ENCODE results near the gene ASTN2.

The ASTN2 gene

GRCh38 chr9:116724123-116724522 lies 690.7 kb downstream of the ASTN2 start:
- peaks cover 57% of the 10 kb centered on the region for H3K27me3 ChIP-seq (ENCODE audit: insufficient read depth, low read length)
- H3K27ac ChIP-seq (ENCODE audit: low read depth, low read length): no peak overlapping the region
- H3K4me3 ChIP-seq (ENCODE audit: low read depth, low read length): no peak overlapping the region
- H2AFZ ChIP-seq (ENCODE audit: low read length, unreplicated experiment): no peak overlapping the region
- no peaks in the 10 kb centered on the region for H3K4me1 ChIP-seq (ENCODE audit: control insufficient read depth, insufficient read depth, low read length, unreplicated experiment)
- H3K36me3 ChIP-seq (ENCODE audit: insufficient read depth, low read length): no peaks in the 10 kb centered on the region
- H3K79me2 ChIP-seq (ENCODE audit: control insufficient read depth, insufficient read depth, low read length, unreplicated experiment): no peaks in the 10 kb centered on the region

GRCh38 chr9:116721944-116722343 lies 692.9 kb downstream of the ASTN2 start:
- H3K27me3 ChIP-seq (ENCODE audit: insufficient read depth, low read length): peaks cover 42% of the 10 kb centered on the region
- H3K4me1 ChIP-seq (ENCODE audit: control insufficient read depth, insufficient read depth, low read length, unreplicated experiment): no peaks in the 10 kb centered on the region
- no peak overlapping the region for H3K27ac ChIP-seq (ENCODE audit: low read depth, low read length)
- no peak overlapping the region for H2AFZ ChIP-seq (ENCODE audit: low read length, unreplicated experiment)
- no peaks in the 10 kb centered on the region for H3K36me3 ChIP-seq (ENCODE audit: insufficient read depth, low read length)
- no peaks in the 10 kb centered on the region for H3K79me2 ChIP-seq (ENCODE audit: control insufficient read depth, insufficient read depth, low read length, unreplicated experiment)
- no peak overlapping the region for H3K4me3 ChIP-seq (ENCODE audit: low read depth, low read length)

GRCh38 chr9:116721411-116721810 lies 693.4 kb downstream of the ASTN2 start:
- H2AFZ ChIP-seq (ENCODE audit: low read length, unreplicated experiment): no peak overlapping the region
- H3K36me3 ChIP-seq (ENCODE audit: insufficient read depth, low read length): no peaks in the 10 kb centered on the region

GRCh38 chr9:116720111-116720510 lies 694.7 kb downstream of the ASTN2 start:
- Histone ChIP-seq H3K79me2 (ENCODE audit: control insufficient read depth, insufficient read depth, low read length, unreplicated experiment) (no peaks in the 10 kb centered on the region), H3K36me3 (ENCODE audit: insufficient read depth, low read length) (no peaks in the 10 kb centered on the region), H3K27ac (ENCODE audit: low read depth, low read length) (no peak overlapping the region), H3K4me3 (ENCODE audit: low read depth, low read length) (no peak overlapping the region), H2AFZ (ENCODE audit: low read length, unreplicated experiment) (no peak overlapping the region), H3K4me1 (ENCODE audit: control insufficient read depth, insufficient read depth, low read length, unreplicated experiment) (no peaks in the 10 kb centered on the region), H3K27me3 (ENCODE audit: insufficient read depth, low read length) (peaks cover 28% of the 10 kb centered on the region)

More at GRCh38 chr9:116721411-116721810, 693.4 kb downstream of the ASTN2 start:
- Histone ChIP-seq H3K79me2 (ENCODE audit: control insufficient read depth, insufficient read depth, low read length, unreplicated experiment) (no peaks in the 10 kb centered on the region), H3K27ac (ENCODE audit: low read depth, low read length) (no peak overlapping the region), H3K4me1 (ENCODE audit: control insufficient read depth, insufficient read depth, low read length, unreplicated experiment) (no peaks in the 10 kb centered on the region), H3K4me3 (ENCODE audit: low read depth, low read length) (no peak overlapping the region), H3K27me3 (ENCODE audit: insufficient read depth, low read length) (peaks cover 41% of the 10 kb centered on the region)

GRCh38 chr9:116718111-116718510 lies 696.7 kb downstream of the ASTN2 start:
- Histone ChIP-seq H3K27me3 (ENCODE audit: insufficient read depth, low read length) (peaks cover 21% of the 10 kb centered on the region), H3K36me3 (ENCODE audit: insufficient read depth, low read length) (no peaks in the 10 kb centered on the region), H3K4me1 (ENCODE audit: control insufficient read depth, insufficient read depth, low read length, unreplicated experiment) (no peaks in the 10 kb centered on the region), H3K27ac (ENCODE audit: low read depth, low read length) (no peak overlapping the region), H2AFZ (ENCODE audit: low read length, unreplicated experiment) (no peak overlapping the region), H3K4me3 (ENCODE audit: low read depth, low read length) (no peak overlapping the region), H3K79me2 (ENCODE audit: control insufficient read depth, insufficient read depth, low read length, unreplicated experiment) (no peaks in the 10 kb centered on the region)

- no peaks in the 10 kb centered on the region for H3K4me1 ChIP-seq (ENCODE audit: control insufficient read depth, insufficient read depth, low read length, unreplicated experiment)
- H3K36me3 ChIP-seq (ENCODE audit: insufficient read depth, low read length): no peaks in the 10 kb centered on the region
- H3K4me3 ChIP-seq (ENCODE audit: low read depth, low read length): no peak overlapping the region
- peaks cover 15% of the 10 kb centered on the region; the same call in 1 of the 2 replicates for H3K27me3 ChIP-seq (ENCODE audit: insufficient read depth, low read length)
- no peak overlapping the region for H2AFZ ChIP-seq (ENCODE audit: low read length, unreplicated experiment)
- H3K79me2 ChIP-seq (ENCODE audit: control insufficient read depth, insufficient read depth, low read length, unreplicated experiment): no peaks in the 10 kb centered on the region
- H3K27ac ChIP-seq (ENCODE audit: low read depth, low read length): no peak overlapping the region
Observed at GRCh38 chr9:116717150-116717549, 697.7 kb downstream of the ASTN2 start.

- H3K27ac ChIP-seq (ENCODE audit: low read depth, low read length): no peak overlapping the region
Observed at GRCh38 chr9:116716438-116716837, 698.4 kb downstream of the ASTN2 start.

GRCh38 chr9:116715751-116716150 lies 699.1 kb downstream of the ASTN2 start:
- Histone ChIP-seq H3K4me3 (ENCODE audit: low read depth, low read length) (no peak overlapping the region), H3K27ac (ENCODE audit: low read depth, low read length) (no peak overlapping the region), H3K4me1 (ENCODE audit: control insufficient read depth, insufficient read depth, low read length, unreplicated experiment) (no peaks in the 10 kb centered on the region), H3K36me3 (ENCODE audit: insufficient read depth, low read length) (no peaks in the 10 kb centered on the region), H3K27me3 (ENCODE audit: insufficient read depth, low read length) (peaks cover 9% of the 10 kb centered on the region; the same call in 1 of the 2 replicates), H2AFZ (ENCODE audit: low read length, unreplicated experiment) (no peak overlapping the region), H3K79me2 (ENCODE audit: control insufficient read depth, insufficient read depth, low read length, unreplicated experiment) (no peaks in the 10 kb centered on the region)

More at GRCh38 chr9:116716438-116716837, 698.4 kb downstream of the ASTN2 start:
- H2AFZ ChIP-seq (ENCODE audit: low read length, unreplicated experiment): no peak overlapping the region
- H3K27me3 ChIP-seq (ENCODE audit: insufficient read depth, low read length): peaks cover 15% of the 10 kb centered on the region; the same call in 1 of the 2 replicates
- no peak overlapping the region for H3K4me3 ChIP-seq (ENCODE audit: low read depth, low read length)
- no peaks in the 10 kb centered on the region for H3K79me2 ChIP-seq (ENCODE audit: control insufficient read depth, insufficient read depth, low read length, unreplicated experiment)
- H3K4me1 ChIP-seq (ENCODE audit: control insufficient read depth, insufficient read depth, low read length, unreplicated experiment): no peaks in the 10 kb centered on the region
- H3K36me3 ChIP-seq (ENCODE audit: insufficient read depth, low read length): no peaks in the 10 kb centered on the region

- no peak overlapping the region for H3K4me3 ChIP-seq (ENCODE audit: low read depth, low read length)
- H3K79me2 ChIP-seq (ENCODE audit: control insufficient read depth, insufficient read depth, low read length, unreplicated experiment): no peaks in the 10 kb centered on the region
- H3K4me1 ChIP-seq (ENCODE audit: control insufficient read depth, insufficient read depth, low read length, unreplicated experiment): no peaks in the 10 kb centered on the region
- H3K36me3 ChIP-seq (ENCODE audit: insufficient read depth, low read length): no peaks in the 10 kb centered on the region
- no peak overlapping the region for H2AFZ ChIP-seq (ENCODE audit: low read length, unreplicated experiment)
- no peaks in the 10 kb centered on the region; the same call in 1 of the 2 replicates for H3K27me3 ChIP-seq (ENCODE audit: insufficient read depth, low read length)
- H3K27ac ChIP-seq (ENCODE audit: low read depth, low read length): no peak overlapping the region
Observed at GRCh38 chr9:116713271-116713670, 701.6 kb downstream of the ASTN2 start.

GRCh38 chr9:116712781-116713180 lies 702.1 kb downstream of the ASTN2 start:
- no peak overlapping the region for H2AFZ ChIP-seq (ENCODE audit: low read length, unreplicated experiment)
- H3K4me1 ChIP-seq (ENCODE audit: control insufficient read depth, insufficient read depth, low read length, unreplicated experiment): no peaks in the 10 kb centered on the region
- H3K79me2 ChIP-seq (ENCODE audit: control insufficient read depth, insufficient read depth, low read length, unreplicated experiment): no peaks in the 10 kb centered on the region
- no peaks in the 10 kb centered on the region for H3K36me3 ChIP-seq (ENCODE audit: insufficient read depth, low read length)
- H3K4me3 ChIP-seq (ENCODE audit: low read depth, low read length): no peak overlapping the region
- H3K27me3 ChIP-seq (ENCODE audit: insufficient read depth, low read length): no peaks in the 10 kb centered on the region; the same call in 1 of the 2 replicates
- H3K27ac ChIP-seq (ENCODE audit: low read depth, low read length): no peak overlapping the region

- H3K27ac ChIP-seq (ENCODE audit: low read depth, low read length): no peak overlapping the region
- H3K4me3 ChIP-seq (ENCODE audit: low read depth, low read length): no peak overlapping the region
- peaks cover 9% of the 10 kb centered on the region; the same call in 1 of the 2 replicates for H3K36me3 ChIP-seq (ENCODE audit: insufficient read depth, low read length)
- H3K4me1 ChIP-seq (ENCODE audit: control insufficient read depth, insufficient read depth, low read length, unreplicated experiment): peaks cover 5% of the 10 kb centered on the region
- no peaks in the 10 kb centered on the region for H3K27me3 ChIP-seq (ENCODE audit: insufficient read depth, low read length)
- H2AFZ ChIP-seq (ENCODE audit: low read length, unreplicated experiment): no peak overlapping the region
- no peaks in the 10 kb centered on the region for H3K79me2 ChIP-seq (ENCODE audit: control insufficient read depth, insufficient read depth, low read length, unreplicated experiment)
Observed at GRCh38 chr9:116706310-116707290, 708.3 kb downstream of the ASTN2 start.
